Measurements from ENCODE around the gene LGMN.
A peak's percentile ranks its signal among the peaks of the same experiment; 100 is the strongest.

Gene LGMN

GRCh38 chr14:92748259-92749016 is at the start of gene LGMN:
Gene LGMN (minus strand): TSS chr14:92748627. CDS start chr14:92732786, 15,841 bp downstream.
- peak within 1 kb of the TSS; percentile 80 to 83 for H3K27ac ChIP-seq (ENCODE audit: low read depth in 2 of 2, low read length in 2 of 2)

GRCh38 chr14:92794961-92795360 is 46.5 kb upstream of the LGMN start:
- Histone ChIP-seq H3K9ac (ENCODE audit: low read depth in 1 of 2, low read length in 2 of 2) (peak overlapping the region; percentile 88 to 99), H3K9me3 (ENCODE audit: control insufficient read depth in 2 of 2, low read length in 2 of 2) (no peaks in the 10 kb centered on the region), H3K27me3 (ENCODE audit: control insufficient read depth in 2 of 2, insufficient read depth in 2 of 2, low read length in 2 of 2) (no peaks in the 10 kb centered on the region), H3K27ac (ENCODE audit: low read depth in 2 of 2, low read length in 2 of 2) (peak overlapping the region; percentile 85 to 91), H3K36me3 (ENCODE audit: control insufficient read depth in 2 of 2, insufficient read depth in 2 of 2, low read length in 2 of 2) (peaks cover 14 to 16% of the 10 kb centered on the region in 2 donors), H3K4me1 (ENCODE audit: control insufficient read depth in 2 of 2, insufficient read depth in 2 of 2, low read length in 2 of 2) (peaks cover 19% of the 10 kb centered on the region in 2 donors), H3K4me3 (ENCODE audit: low read length in 2 of 2) (peak overlapping the region; percentile 88 to 99)

More at GRCh38 chr14:92748259-92749016, at the start of gene LGMN:
- peaks cover 0 to 4% of the 10 kb centered on the region in 2 donors for H3K4me1 ChIP-seq (ENCODE audit: control insufficient read depth in 2 of 2, insufficient read depth in 2 of 2, low read length in 2 of 2)
- H3K9ac ChIP-seq (ENCODE audit: low read depth in 1 of 2, low read length in 2 of 2) = peak within 1 kb of the TSS; percentile 89 to 92
- H3K9me3 ChIP-seq (ENCODE audit: control insufficient read depth in 2 of 2, low read length in 2 of 2) = no peaks in the 10 kb centered on the region
- H3K36me3 ChIP-seq (ENCODE audit: control insufficient read depth in 2 of 2, insufficient read depth in 2 of 2, low read length in 2 of 2) = no peaks in the 10 kb centered on the region
- peak within 1 kb of the TSS; percentile 87 to 91 for H3K4me3 ChIP-seq (ENCODE audit: low read length in 2 of 2)
- no peaks in the 10 kb centered on the region for H3K27me3 ChIP-seq (ENCODE audit: control insufficient read depth in 2 of 2, insufficient read depth in 2 of 2, low read length in 2 of 2)

GRCh38 chr14:92794547-92794941 is 46.1 kb upstream of the LGMN start:
- H3K9me3 ChIP-seq (ENCODE audit: control insufficient read depth in 2 of 2, low read length in 2 of 2) = peaks cover 0 to 2% of the 10 kb centered on the region in 2 donors
- H3K27me3 ChIP-seq (ENCODE audit: control insufficient read depth in 2 of 2, insufficient read depth in 2 of 2, low read length in 2 of 2) = no peaks in the 10 kb centered on the region
- H3K27ac ChIP-seq (ENCODE audit: low read depth in 2 of 2, low read length in 2 of 2) = peak overlapping the region; percentile 85 to 91
- peak overlapping the region; percentile 88 to 99 for H3K9ac ChIP-seq (ENCODE audit: low read depth in 1 of 2, low read length in 2 of 2)
- peak overlapping the region; percentile 88 to 99 for H3K4me3 ChIP-seq (ENCODE audit: low read length in 2 of 2)
- H3K4me1 ChIP-seq (ENCODE audit: control insufficient read depth in 2 of 2, insufficient read depth in 2 of 2, low read length in 2 of 2) = peaks cover 19% of the 10 kb centered on the region in 2 donors
- H3K36me3 ChIP-seq (ENCODE audit: control insufficient read depth in 2 of 2, insufficient read depth in 2 of 2, low read length in 2 of 2) = peaks cover 14 to 16% of the 10 kb centered on the region in 2 donors

DNA sequence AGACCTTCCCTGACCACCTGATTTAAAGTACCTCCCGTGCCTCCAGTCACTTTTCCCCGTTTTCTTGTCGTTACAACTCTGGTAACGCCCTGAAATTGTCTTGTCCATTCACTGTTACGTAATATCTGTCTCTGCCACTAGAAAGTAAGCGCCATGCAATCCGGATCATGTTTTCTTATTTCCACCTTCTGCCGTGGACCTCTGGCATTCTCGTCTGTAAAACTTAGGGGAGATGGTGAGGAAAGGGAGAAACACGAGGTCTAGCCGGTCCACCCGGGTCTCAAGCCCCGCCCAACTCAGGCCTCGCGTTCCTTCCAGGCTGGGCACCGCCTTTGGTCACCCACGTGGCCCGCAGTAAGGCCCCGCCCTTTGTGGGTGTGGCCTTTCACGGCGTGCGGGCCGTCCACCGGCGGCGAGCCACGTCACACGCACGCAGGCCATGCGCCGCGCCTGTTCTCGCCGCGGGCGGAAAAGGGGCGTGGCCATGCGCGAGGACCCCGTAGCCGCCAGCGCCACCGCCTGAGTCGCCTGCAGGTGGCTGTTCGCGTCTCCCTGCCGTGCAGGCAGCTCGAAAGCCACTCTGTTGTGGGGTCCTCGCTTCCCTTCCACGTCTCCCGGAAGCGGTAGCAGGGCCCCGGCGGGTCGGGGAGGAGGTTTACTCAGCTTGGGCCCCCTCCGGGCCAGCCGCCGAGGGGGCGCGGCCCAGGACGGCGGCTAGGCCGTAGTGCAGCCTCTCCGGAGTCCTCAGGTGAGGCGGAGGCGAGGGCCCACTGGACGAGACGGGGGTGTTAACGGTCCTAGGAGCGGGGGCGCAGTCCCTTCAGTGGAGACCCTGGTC is 45.5 kb upstream of the LGMN start, which contains the start of gene GOLGA5:
GOLGA5 (plus strand) TSS at position 597 of the 838 bp plus-strand sequence. CDS start 3,133 bp downstream, outside the sequence.
- Histone ChIP-seq H3K9me3 (ENCODE audit: control insufficient read depth in 2 of 2, low read length in 2 of 2) (peaks cover 0 to 3% of the 10 kb centered on the region in 2 donors), H3K36me3 (ENCODE audit: control insufficient read depth in 2 of 2, insufficient read depth in 2 of 2, low read length in 2 of 2) (peaks cover 14 to 16% of the 10 kb centered on the region in 2 donors), H3K27me3 (ENCODE audit: control insufficient read depth in 2 of 2, insufficient read depth in 2 of 2, low read length in 2 of 2) (no peaks in the 10 kb centered on the region), H3K4me1 (ENCODE audit: control insufficient read depth in 2 of 2, insufficient read depth in 2 of 2, low read length in 2 of 2) (peaks cover 19% of the 10 kb centered on the region in 2 donors), H3K27ac (ENCODE audit: low read depth in 2 of 2, low read length in 2 of 2) (peak within 1 kb of the TSS; percentile 85 to 91), H3K4me3 (ENCODE audit: low read length in 2 of 2) (peak within 1 kb of the TSS; percentile 88 to 99), H3K9ac (ENCODE audit: low read depth in 1 of 2, low read length in 2 of 2) (peak within 1 kb of the TSS; percentile 88 to 99)

DNA sequence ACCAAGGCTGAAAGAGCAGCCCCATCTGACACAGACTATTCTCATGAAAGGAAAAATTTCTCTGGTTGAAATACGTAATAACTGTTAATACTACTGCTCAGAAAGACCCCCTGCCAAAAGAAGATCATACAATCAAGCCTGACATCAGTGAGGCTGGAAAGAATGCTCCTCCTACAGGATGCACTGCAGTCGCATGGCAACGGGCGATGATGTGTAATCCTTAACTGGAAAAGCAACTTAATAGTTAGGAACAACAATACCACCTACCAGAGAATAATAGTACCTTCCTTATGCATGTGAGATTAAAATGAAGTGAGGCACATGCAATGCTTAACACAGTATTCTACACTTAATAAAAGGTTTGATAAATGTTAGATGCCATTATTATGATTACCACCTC is 44.5 kb upstream of the LGMN start:
- peaks cover 19% of the 10 kb centered on the region in 2 donors for H3K4me1 ChIP-seq (ENCODE audit: control insufficient read depth in 2 of 2, insufficient read depth in 2 of 2, low read length in 2 of 2)
- no peak overlapping the region for H3K4me3 ChIP-seq (ENCODE audit: low read length in 2 of 2)
- peaks cover 8% of the 10 kb centered on the region in 2 donors for H3K36me3 ChIP-seq (ENCODE audit: control insufficient read depth in 2 of 2, insufficient read depth in 2 of 2, low read length in 2 of 2)
- peak overlapping the region in 1 of 2 donors; percentile 83 for H3K27ac ChIP-seq (ENCODE audit: low read depth in 2 of 2, low read length in 2 of 2)
- peaks cover 0 to 3% of the 10 kb centered on the region in 2 donors for H3K9me3 ChIP-seq (ENCODE audit: control insufficient read depth in 2 of 2, low read length in 2 of 2)
- no peak overlapping the region for H3K9ac ChIP-seq (ENCODE audit: low read depth in 1 of 2, low read length in 2 of 2)
- H3K27me3 ChIP-seq (ENCODE audit: control insufficient read depth in 2 of 2, insufficient read depth in 2 of 2, low read length in 2 of 2) = no peaks in the 10 kb centered on the region

- H3K36me3 ChIP-seq (ENCODE audit: control insufficient read depth in 2 of 2, insufficient read depth in 2 of 2, low read length in 2 of 2) = no peaks in the 10 kb centered on the region
- no peak overlapping the region for H3K9ac ChIP-seq (ENCODE audit: low read depth in 1 of 2, low read length in 2 of 2)
- no peak overlapping the region for H3K27ac ChIP-seq (ENCODE audit: low read depth in 2 of 2, low read length in 2 of 2)
- peaks cover 11 to 19% of the 10 kb centered on the region in 2 donors for H3K4me1 ChIP-seq (ENCODE audit: control insufficient read depth in 2 of 2, insufficient read depth in 2 of 2, low read length in 2 of 2)
- H3K4me3 ChIP-seq (ENCODE audit: low read length in 2 of 2) = no peak overlapping the region
- peaks cover 0 to 3% of the 10 kb centered on the region in 2 donors for H3K9me3 ChIP-seq (ENCODE audit: control insufficient read depth in 2 of 2, low read length in 2 of 2)
- H3K27me3 ChIP-seq (ENCODE audit: control insufficient read depth in 2 of 2, insufficient read depth in 2 of 2, low read length in 2 of 2) = no peaks in the 10 kb centered on the region
These were observed 41.1 kb upstream of the LGMN start for GRCh38 chr14:92789457-92790089.

GRCh38 chr14:92787554-92787953 is 39.1 kb upstream of the LGMN start:
- H3K27me3 ChIP-seq (ENCODE audit: control insufficient read depth in 2 of 2, insufficient read depth in 2 of 2, low read length in 2 of 2) = no peaks in the 10 kb centered on the region
- no peaks in the 10 kb centered on the region for H3K36me3 ChIP-seq (ENCODE audit: control insufficient read depth in 2 of 2, insufficient read depth in 2 of 2, low read length in 2 of 2)
- H3K27ac ChIP-seq (ENCODE audit: low read depth in 2 of 2, low read length in 2 of 2) = no peak overlapping the region
- peaks cover 0 to 3% of the 10 kb centered on the region in 2 donors for H3K9me3 ChIP-seq (ENCODE audit: control insufficient read depth in 2 of 2, low read length in 2 of 2)
- peaks cover 2 to 11% of the 10 kb centered on the region in 2 donors for H3K4me1 ChIP-seq (ENCODE audit: control insufficient read depth in 2 of 2, insufficient read depth in 2 of 2, low read length in 2 of 2)
- no peak overlapping the region for H3K9ac ChIP-seq (ENCODE audit: low read depth in 1 of 2, low read length in 2 of 2)
- no peak overlapping the region for H3K4me3 ChIP-seq (ENCODE audit: low read length in 2 of 2)

GRCh38 chr14:92786427-92786756 is 38.0 kb upstream of the LGMN start:
- Histone ChIP-seq H3K27ac (ENCODE audit: low read depth in 2 of 2, low read length in 2 of 2) (peak overlapping the region in 1 of 2 donors; percentile 38), H3K4me1 (ENCODE audit: control insufficient read depth in 2 of 2, insufficient read depth in 2 of 2, low read length in 2 of 2) (peaks cover 2 to 11% of the 10 kb centered on the region in 2 donors), H3K9me3 (ENCODE audit: control insufficient read depth in 2 of 2, low read length in 2 of 2) (peaks cover 0 to 3% of the 10 kb centered on the region in 2 donors), H3K36me3 (ENCODE audit: control insufficient read depth in 2 of 2, insufficient read depth in 2 of 2, low read length in 2 of 2) (no peaks in the 10 kb centered on the region), H3K27me3 (ENCODE audit: control insufficient read depth in 2 of 2, insufficient read depth in 2 of 2, low read length in 2 of 2) (no peaks in the 10 kb centered on the region), H3K4me3 (ENCODE audit: low read length in 2 of 2) (no peak overlapping the region), H3K9ac (ENCODE audit: low read depth in 1 of 2, low read length in 2 of 2) (no peak overlapping the region)

- H3K27ac ChIP-seq (ENCODE audit: low read depth in 2 of 2, low read length in 2 of 2) = peak overlapping the region; percentile 11 to 38
- no peak overlapping the region for H3K9ac ChIP-seq (ENCODE audit: low read depth in 1 of 2, low read length in 2 of 2)
These were observed 37.4 kb upstream of the LGMN start for GRCh38 chr14:92785667-92786426.

More at GRCh38 chr14:92785667-92786426, 37.4 kb upstream of the LGMN start:
- Histone ChIP-seq H3K27me3 (ENCODE audit: control insufficient read depth in 2 of 2, insufficient read depth in 2 of 2, low read length in 2 of 2) (no peaks in the 10 kb centered on the region), H3K4me1 (ENCODE audit: control insufficient read depth in 2 of 2, insufficient read depth in 2 of 2, low read length in 2 of 2) (peaks cover 2 to 11% of the 10 kb centered on the region in 2 donors), H3K36me3 (ENCODE audit: control insufficient read depth in 2 of 2, insufficient read depth in 2 of 2, low read length in 2 of 2) (no peaks in the 10 kb centered on the region), H3K4me3 (ENCODE audit: low read length in 2 of 2) (no peak overlapping the region), H3K9me3 (ENCODE audit: control insufficient read depth in 2 of 2, low read length in 2 of 2) (peaks cover 0 to 3% of the 10 kb centered on the region in 2 donors)

All from mucosa of rectum (tissue), 2 donors.